Activated naive CD8-positive, alpha-beta T cell treated with anti-CD3 and anti-CD28 coated beads for 36 hours (primary cell): Measurements from ENCODE around the gene KIAA1217. TPM values are rescaled to one million over a fixed set of nuclear protein-coding genes. Genes with fewer than 3 reads are reported as not detected.

ENCODE experiments used
- DNase-seq: peaks from one replicate; pipeline ENCODE4 v3.0.0; 2021
- H3K27ac Mint-ChIP-seq: one replicate; pipeline ENCODE4 v1.8.0; 2022; ENCODE audit warnings: mild to moderate bottlenecking, moderate library complexity, mixed read lengths
- H3K27me3 Mint-ChIP-seq: one replicate; pipeline ENCODE4 v1.8.0; 2022; ENCODE audit warnings: mild to moderate bottlenecking, mixed read lengths
- H3K36me3 Mint-ChIP-seq: one replicate; pipeline ENCODE4 v1.8.0; 2021; ENCODE audit warnings: mild to moderate bottlenecking, mixed read lengths
- H3K4me1 Mint-ChIP-seq: one replicate; pipeline ENCODE4 v1.8.0; 2021; ENCODE audit warnings: mixed read lengths
- H3K4me3 Mint-ChIP-seq: one replicate; pipeline ENCODE4 v1.8.0; 2022; ENCODE audit warnings: mild to moderate bottlenecking, moderate library complexity, mixed read lengths
- H3K9me3 Mint-ChIP-seq: one replicate; pipeline ENCODE4 v1.8.0; 2022; ENCODE audit warnings: mixed read lengths
- total RNA-seq, 2 experiments: library from RNA; stranded (reverse); gene quantifications; one replicate each; pipeline ENCODE4 v1.2.3, GENCODE V29; 2021

KIAA1217 gene
- total RNA-seq, 2 experiments from 2014 or later: 1.5 to 1.6 TPM

DNA sequence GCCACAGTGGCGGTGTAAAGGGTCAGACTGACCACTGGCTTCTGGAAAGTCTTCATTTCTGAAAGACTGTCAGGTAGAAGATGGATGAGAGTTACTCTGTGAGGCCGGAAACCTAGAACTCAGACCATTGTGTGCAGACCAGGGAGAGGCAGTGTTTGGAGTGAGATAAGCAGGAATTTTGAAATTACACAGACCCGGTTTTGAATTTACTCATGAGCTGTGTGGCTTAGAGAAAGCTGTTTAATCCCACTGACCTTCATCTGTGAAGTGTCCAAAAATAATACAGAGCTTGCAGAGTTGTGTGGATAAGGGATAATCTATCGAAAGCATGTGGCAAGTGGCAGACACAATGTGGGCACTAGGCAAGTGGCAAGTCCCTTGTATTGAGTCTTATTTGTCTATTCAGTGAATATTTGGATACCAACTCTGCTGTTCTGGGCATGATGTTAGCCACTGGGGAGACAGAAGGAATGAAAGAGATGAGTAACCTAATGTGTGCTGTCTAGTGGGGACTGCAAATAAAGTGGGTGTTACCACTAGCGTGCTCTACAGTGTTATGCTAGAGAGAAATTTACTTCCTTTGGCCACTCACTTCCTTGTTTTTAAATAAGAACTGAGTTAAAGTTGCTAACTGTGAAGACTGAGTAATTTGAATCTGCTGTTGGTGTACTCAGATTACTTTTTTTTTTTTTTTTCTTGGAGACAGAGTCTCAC lies 69.4 kb downstream of the KIAA1217 start:
- Mint-ChIP-seq H3K4me1 (no peaks in the 10 kb centered on the region), H3K9me3 (peaks cover 16% of the 10 kb centered on the region), H3K36me3 (no peaks in the 10 kb centered on the region), H3K27ac (no peak overlapping the region), H3K4me3 (no peak overlapping the region), H3K27me3 (no peaks in the 10 kb centered on the region)
- no peak for DNase-seq

DNA sequence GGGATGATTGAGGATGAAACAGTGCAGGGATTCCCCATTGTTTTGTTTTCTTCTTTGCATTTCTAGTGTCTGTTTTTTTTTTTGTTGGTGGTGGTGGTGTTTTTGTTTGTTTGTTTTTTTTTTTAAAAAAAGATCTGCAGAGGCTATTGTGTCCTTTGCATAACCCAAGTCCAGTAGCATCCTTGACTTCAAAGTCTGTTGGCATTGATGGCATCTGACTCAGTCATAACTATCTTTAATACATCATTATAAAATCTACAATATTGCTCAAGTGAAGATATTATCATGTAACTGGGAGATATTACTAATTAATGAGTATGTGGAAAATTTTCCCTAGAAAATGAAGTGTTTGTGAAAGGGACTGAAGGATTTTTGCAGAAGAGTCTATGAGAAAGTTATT lies 70.2 kb downstream of the KIAA1217 start:
- Mint-ChIP-seq H3K9me3 (peaks cover 16% of the 10 kb centered on the region), H3K36me3 (no peaks in the 10 kb centered on the region), H3K27me3 (no peaks in the 10 kb centered on the region), H3K27ac (no peak overlapping the region), H3K4me1 (no peaks in the 10 kb centered on the region), H3K4me3 (no peak overlapping the region)
- DNase-seq: no peak

DNA sequence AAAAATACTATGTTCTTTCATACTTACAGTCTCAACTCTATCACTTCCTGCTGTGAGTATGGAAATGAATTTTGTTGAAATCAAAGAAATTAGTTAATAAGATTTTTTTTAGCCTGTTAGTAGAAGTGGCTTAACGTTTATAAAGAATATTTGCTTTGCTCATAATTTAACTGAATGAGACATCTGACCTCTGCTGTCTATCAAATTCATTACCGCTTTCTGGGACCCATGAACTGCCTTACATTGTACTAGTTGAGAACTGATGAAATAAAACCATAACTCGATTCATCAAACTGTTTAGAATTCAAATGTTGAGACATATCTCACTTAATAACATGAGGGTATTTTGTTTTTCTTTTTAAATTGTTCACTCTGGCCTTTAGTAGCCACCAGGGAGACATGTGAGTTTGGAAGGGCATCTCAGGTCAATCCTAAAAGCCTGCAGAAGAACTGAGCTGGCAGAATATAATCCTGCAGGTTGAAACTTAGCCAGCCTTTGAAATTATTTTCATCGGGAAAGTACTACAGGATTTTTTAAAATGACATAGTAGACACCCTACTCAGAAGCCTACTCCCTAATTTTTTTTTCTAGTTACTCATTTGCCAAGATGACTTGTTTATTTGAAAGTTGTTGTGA lies 78.7 kb downstream of the KIAA1217 start:
- no peaks in the 10 kb centered on the region for H3K9me3 Mint-ChIP-seq

DNA sequence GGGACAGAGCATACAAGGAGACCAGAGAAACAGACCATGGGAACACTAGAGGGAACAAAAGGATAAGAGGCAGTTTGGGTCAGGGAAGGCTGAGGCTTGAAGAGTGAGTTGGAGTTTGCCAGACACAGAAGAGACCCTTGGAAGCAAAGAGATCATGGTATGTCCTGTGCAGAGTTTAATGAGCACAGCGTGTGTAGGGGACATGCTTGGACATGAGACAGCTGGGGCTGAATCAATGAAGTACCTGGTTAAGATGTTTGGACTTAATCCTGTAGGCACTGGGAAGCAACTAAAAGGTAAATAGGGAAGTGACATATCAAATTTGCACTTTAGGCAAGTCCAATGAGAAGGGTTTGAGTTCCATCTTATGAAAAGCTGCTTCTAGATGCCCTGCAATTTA lies 79.6 kb downstream of the KIAA1217 start:
- no peaks in the 10 kb centered on the region for H3K9me3 Mint-ChIP-seq
- DNase-seq: no peak
- H3K27me3 Mint-ChIP-seq: peaks cover 8% of the 10 kb centered on the region
- no peak overlapping the region for H3K4me3 Mint-ChIP-seq
- no peaks in the 10 kb centered on the region for H3K36me3 Mint-ChIP-seq
- H3K27ac Mint-ChIP-seq: no peak overlapping the region
- no peaks in the 10 kb centered on the region for H3K4me1 Mint-ChIP-seq

More for the DNA sequence above, 78.7 kb downstream of the KIAA1217 start:
- Mint-ChIP-seq H3K4me3 (no peak overlapping the region), H3K4me1 (no peaks in the 10 kb centered on the region), H3K27ac (no peak overlapping the region), H3K27me3 (peaks cover 8% of the 10 kb centered on the region), H3K36me3 (no peaks in the 10 kb centered on the region)
- no peak for DNase-seq

DNA sequence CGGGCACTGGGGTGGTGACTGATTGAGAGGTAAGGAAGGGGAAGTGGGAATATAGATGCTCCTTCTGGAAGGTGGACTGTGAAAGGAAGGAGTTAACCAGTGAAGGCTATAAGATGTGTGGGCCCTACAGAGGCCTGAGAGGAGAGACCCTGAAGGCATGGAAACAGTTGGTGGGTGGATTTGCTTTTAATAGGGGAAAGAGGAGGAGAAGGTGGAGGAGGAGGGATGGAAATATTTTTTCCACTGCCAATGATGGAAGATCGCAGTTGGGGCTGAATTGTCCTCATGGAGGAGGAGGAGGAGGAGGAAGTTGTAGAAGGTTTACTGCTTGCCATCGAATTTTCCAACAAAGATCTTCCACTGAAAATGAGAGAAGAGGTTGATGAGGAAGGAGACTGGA lies 80.3 kb downstream of the KIAA1217 start:
- no peaks in the 10 kb centered on the region for H3K36me3 Mint-ChIP-seq
- DNase-seq: no peak
- no peaks in the 10 kb centered on the region for H3K9me3 Mint-ChIP-seq
- H3K27ac Mint-ChIP-seq: no peak overlapping the region
- H3K4me3 Mint-ChIP-seq: no peak overlapping the region
- H3K4me1 Mint-ChIP-seq: no peaks in the 10 kb centered on the region
- peaks cover 8% of the 10 kb centered on the region for H3K27me3 Mint-ChIP-seq

DNA sequence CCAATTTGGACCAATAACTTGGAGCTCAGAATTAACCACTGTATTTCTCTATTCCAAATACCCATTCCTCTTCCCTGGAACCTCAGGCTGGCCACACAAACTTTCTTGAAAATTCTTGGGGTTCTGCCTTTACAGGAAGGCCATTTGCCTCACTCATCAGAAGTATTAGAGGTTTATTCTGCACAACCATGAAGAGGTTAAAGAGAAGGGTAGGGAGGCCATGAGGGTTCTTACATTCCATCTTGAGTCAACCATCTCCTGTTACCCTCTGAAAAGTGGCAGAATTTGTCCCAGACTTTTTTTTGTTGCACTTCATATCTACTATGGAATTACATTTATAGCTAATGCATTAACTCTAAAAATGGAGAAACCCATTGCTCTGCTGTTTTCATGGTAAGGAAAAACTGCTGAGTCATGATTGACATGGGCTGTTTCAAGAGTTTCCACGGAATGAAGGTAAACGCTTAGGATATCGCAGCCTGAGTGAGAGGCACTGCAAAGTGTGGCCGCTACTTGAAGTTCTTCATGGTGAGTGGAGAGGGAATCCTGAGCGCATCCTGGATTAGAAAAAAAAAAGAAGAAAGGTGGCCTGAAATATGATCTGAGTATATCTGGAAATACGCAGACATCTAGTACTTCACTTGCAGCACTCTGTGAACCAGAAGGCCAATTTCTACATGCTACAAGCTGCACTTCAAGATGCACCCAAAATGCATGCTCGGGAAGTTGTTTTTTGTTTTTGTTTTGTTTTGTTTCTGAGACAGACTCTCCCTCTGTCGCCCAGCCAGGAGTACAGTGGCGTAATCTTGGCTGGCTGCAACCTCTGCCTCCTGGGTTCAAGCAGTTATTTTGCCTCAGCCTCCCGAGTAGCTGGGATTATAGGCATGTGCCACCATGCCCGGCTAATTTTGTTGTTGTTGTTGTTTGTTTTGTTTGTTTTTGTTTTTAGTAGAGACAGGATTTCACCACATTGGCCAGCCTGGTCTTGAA lies 83.7 kb downstream of the KIAA1217 start:
- Mint-ChIP-seq H3K4me3 (no peak overlapping the region), H3K9me3 (no peaks in the 10 kb centered on the region), H3K36me3 (no peaks in the 10 kb centered on the region), H3K27ac (no peak overlapping the region), H3K4me1 (no peaks in the 10 kb centered on the region), H3K27me3 (peaks cover 4% of the 10 kb centered on the region)
- no peak for DNase-seq

DNA sequence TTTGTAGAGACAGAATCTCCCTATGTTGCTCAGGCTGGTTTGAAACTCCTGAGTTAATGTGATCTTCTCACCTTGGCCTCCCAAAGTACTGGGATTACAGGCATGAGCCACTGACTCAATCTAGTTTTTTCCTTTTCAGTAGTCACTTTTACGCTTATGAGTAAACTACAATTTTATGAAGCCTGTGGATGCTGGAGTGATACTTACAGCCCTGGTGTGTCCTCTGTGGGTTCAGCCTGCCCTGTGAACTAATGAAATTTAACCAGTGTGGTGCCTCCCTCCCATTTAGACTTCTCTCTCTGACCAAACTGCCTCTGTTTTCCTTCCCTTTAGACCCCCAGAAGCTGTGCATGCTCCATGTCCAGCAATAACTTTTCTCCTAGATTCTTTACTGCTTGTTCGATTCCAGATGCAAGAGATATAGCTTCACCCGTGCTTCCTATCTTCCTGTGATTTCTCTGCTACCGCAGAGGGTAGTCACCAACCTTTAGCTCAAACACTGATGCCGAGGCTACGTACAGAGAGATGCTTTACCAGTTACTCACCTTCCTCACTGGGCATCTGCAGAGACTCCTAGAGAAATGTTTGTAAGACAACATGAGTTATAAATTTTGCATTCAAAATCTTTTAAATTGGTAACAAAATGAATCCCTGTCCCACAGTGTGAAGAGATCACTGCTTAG lies 90.8 kb downstream of the KIAA1217 start:
- no peaks in the 10 kb centered on the region for H3K4me1 Mint-ChIP-seq
- DNase-seq: no peak
- no peaks in the 10 kb centered on the region for H3K9me3 Mint-ChIP-seq
- H3K27ac Mint-ChIP-seq: no peak overlapping the region
- H3K4me3 Mint-ChIP-seq: no peak overlapping the region
- H3K27me3 Mint-ChIP-seq: no peaks in the 10 kb centered on the region
- no peaks in the 10 kb centered on the region for H3K36me3 Mint-ChIP-seq

DNA sequence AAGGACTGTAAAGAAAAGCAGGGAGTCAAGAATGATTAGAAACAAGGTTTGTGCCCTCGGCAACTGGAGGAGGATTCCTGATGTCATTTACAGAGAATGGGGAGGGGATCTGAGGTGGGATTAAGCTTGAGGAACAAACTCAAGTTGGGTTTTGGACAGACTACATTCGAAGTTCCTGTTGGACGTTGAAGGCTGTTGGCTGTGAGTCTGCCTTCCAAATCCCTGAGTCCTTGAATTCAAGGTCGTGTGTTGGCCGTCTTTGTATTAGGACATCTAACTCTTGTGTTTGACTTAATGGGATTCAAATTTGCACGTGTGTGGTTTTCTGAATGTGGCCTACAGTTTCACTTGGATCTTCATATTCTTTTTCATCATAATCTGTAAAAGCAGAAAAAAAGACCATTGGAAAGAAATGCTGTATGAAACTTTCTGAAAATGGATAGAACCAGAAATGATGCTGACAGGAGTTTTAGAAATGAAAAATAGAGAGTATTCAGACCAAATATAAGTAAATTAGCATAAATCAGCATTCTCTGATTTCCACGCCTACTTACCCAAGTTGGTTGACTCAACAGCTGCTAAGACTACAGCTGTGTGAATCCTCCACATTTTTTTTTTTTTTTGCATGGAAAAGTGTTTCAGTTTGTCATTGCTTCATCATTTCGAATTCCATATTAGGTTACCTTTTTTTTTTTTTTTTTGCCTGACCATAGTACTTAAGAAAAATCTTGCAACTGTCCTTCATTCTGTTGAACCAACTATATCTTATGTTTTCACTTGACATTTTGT lies 94.8 kb downstream of the KIAA1217 start:
- Mint-ChIP-seq H3K27ac (no peak overlapping the region), H3K27me3 (no peaks in the 10 kb centered on the region), H3K4me3 (no peak overlapping the region), H3K9me3 (peaks cover 1% of the 10 kb centered on the region), H3K4me1 (no peaks in the 10 kb centered on the region), H3K36me3 (no peaks in the 10 kb centered on the region)
- DNase-seq: no peak

DNA sequence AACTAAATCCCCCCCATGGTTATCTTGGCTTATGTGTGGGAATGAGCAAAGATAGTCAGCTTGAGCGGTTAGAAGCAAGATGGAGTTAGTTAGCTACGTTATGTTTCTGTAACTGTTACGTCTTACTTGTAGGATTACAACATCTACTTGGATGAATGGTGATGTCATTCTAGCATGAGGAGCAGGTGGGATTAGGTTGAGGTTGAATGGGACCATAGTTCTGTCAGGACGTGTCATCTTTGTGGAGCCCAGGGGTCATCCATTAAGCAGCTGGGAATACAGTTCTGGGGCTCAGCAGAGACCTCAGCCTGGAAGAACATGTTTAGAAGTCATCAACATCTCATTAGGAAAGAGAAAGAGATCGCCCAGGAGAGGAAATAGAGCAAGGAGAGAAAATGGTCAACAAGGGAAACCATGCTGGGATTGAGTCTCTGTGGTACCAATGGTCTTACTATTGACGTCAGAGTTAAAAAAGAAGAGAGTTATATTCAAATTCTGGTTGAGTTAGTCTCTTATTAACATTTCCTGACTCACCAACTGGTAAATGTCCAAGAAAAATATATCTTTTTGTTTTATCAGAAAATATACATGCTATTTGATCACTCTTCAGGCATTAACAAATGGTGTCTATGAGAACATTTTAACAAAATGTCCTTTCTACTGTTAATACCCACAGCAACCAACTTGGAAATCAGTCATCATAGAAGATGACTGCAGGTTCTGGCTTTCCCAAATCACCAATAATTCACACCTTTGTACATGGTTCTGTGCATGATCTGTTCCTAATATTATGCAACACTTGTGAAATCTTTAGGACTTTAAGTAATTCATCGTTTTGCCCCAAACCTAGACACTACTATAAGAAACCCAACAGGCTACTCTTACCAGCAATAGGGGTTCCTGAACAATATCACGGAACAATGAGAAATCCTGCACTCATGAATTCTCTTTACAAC lies 96.9 kb downstream of the KIAA1217 start:
- no peaks in the 10 kb centered on the region for H3K4me1 Mint-ChIP-seq
- H3K9me3 Mint-ChIP-seq: peaks cover 1% of the 10 kb centered on the region
- DNase-seq: no peak
- no peak overlapping the region for H3K4me3 Mint-ChIP-seq
- no peak overlapping the region for H3K27ac Mint-ChIP-seq
- no peaks in the 10 kb centered on the region for H3K27me3 Mint-ChIP-seq
- no peaks in the 10 kb centered on the region for H3K36me3 Mint-ChIP-seq

DNA sequence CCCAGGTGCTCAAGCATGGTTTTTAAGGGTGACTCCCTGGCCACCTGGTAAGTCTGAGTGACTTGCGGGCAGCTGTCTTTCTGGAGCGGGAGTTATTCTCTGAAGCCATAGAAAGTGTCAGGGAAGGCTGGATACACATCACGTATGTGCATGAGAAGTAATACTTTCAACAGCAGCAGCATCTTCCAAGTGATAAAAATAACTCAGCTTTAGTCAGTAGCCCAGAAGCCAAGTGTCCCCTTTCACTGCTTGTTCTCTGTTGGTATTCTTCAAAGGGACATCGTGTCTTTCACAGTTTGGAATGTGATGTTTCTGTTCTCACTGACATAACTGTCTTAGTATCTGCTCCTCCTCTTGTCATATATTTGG lies 97.6 kb downstream of the KIAA1217 start:
- Mint-ChIP-seq H3K9me3 (peaks cover 1% of the 10 kb centered on the region), H3K4me3 (no peak overlapping the region), H3K27me3 (no peaks in the 10 kb centered on the region), H3K36me3 (no peaks in the 10 kb centered on the region), H3K27ac (no peak overlapping the region), H3K4me1 (no peaks in the 10 kb centered on the region)
- DNase-seq: no peak

DNA sequence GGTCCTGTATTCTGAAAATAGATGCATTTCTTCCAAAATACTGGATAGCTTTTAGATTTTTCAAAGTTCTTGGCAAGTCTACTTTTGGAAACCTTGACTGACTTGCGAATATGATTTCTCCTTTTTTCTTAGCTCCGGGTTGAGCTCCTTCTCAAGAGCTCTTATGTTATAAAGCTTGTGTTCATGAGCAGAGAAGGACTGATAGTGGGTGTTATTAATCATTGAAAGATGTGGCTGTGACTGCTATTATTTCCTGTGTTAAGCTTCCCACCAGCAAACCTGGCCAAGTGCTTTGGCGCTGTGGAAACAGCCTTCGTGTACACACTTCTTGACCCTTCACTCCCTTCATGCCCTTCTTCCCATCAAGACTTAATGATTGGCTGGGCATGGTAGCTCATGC lies 98.2 kb downstream of the KIAA1217 start:
- no peaks in the 10 kb centered on the region for H3K4me1 Mint-ChIP-seq
- peaks cover 3% of the 10 kb centered on the region for H3K9me3 Mint-ChIP-seq

DNA sequence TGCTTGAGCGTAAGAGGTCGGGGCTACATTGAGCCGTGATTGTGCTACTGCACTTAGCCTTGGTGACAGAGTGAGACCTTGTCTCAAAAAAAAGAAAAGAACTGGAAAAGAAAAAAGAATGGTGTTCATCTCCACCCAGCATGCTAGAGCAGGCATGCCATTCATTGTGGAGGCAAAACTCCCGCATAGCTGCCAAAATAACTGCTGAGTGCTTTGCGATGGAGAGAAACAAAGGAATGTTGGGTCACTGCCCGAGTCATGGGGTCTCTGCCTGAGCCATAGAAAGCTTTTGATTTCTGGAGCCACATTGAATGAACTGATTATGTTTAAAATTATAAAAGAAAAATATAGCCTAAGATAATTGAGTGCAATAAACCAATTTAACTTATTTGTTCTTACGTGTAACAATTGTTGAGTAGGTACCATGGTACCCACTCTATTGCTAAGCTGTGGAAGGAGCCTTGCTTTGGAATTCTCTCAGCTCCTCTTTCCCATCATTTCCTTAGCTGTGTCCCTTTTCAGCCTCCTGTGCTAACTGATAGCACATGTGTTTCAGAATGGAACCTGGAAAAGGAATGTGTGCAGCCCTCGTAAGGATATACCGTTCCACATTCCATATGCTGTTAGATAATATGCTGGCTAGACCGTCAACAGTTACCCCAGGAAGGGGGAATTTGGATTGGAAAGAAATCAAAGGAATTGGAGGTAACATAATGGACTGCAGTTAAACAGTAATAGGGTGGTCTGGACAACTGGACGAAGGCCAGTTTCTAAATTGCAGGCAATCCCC lies 99.0 kb downstream of the KIAA1217 start:
- no peaks in the 10 kb centered on the region for H3K4me1 Mint-ChIP-seq
- H3K36me3 Mint-ChIP-seq: no peaks in the 10 kb centered on the region
- H3K27ac Mint-ChIP-seq: no peak overlapping the region
- H3K4me3 Mint-ChIP-seq: no peak overlapping the region
- peaks cover 3% of the 10 kb centered on the region for H3K9me3 Mint-ChIP-seq
- no peak for DNase-seq
- H3K27me3 Mint-ChIP-seq: no peaks in the 10 kb centered on the region

More for the DNA sequence above, 98.2 kb downstream of the KIAA1217 start:
- H3K27me3 Mint-ChIP-seq: no peaks in the 10 kb centered on the region
- no peak overlapping the region for H3K4me3 Mint-ChIP-seq
- no peaks in the 10 kb centered on the region for H3K36me3 Mint-ChIP-seq
- no peak for DNase-seq
- H3K27ac Mint-ChIP-seq: no peak overlapping the region

DNA sequence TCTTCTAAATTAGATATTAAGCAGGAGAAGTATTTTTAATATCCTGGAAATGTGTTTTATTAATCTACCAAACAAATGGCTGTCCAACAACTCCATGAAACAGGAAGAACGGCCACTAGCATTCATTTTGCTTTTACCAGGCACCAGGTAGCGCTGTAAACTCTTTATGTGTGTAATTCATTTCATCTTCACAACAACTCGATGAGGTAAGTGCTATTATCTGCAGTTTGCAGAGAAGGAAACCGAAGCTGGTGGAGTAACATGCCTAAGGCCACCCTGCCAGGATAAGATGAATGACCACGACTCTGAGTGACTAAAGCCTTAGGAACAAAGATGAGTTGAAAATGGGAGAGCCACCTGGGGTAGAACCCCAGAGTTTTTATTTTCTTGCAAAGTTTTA lies 101.2 kb downstream of the KIAA1217 start:
- H3K27ac Mint-ChIP-seq: no peak overlapping the region
- no peaks in the 10 kb centered on the region for H3K36me3 Mint-ChIP-seq
- no peak overlapping the region for H3K4me3 Mint-ChIP-seq
- no peak for DNase-seq
- peaks cover 2% of the 10 kb centered on the region for H3K9me3 Mint-ChIP-seq
- no peaks in the 10 kb centered on the region for H3K27me3 Mint-ChIP-seq
- no peaks in the 10 kb centered on the region for H3K4me1 Mint-ChIP-seq
